SK-N-SH (cell line): Measurements from ENCODE around the gene IFNGR1. TPM values are rescaled to one million over a fixed set of nuclear protein-coding genes. Genes with fewer than 3 reads are reported as not detected.

Experiments
- CTCF ChIA-PET: fragments of 300-600, 350-600 bp; formaldehyde crosslinking; extraction: SDS; loops from one replicate; lab custom pipeline; 2021; lab: Yijun Ruan, JAX
- POLR2A ChIA-PET: fragments of 350-600 bp; sonication (Branson Sonifier 250); formaldehyde crosslinking; extraction: SDS; loops from one replicate; lab custom pipeline; 2020; ENCODE audit warnings: antibody characterized with exemption, inconsistent platforms; lab: Yijun Ruan, JAX
- DNase-seq: peaks from one replicate; pipeline ENCODE4 v3.0.0; 2012
- H2AFZ ChIP-seq: fragments of 200-600 bp; sonication (generic); 2 replicates; pipeline ENCODE4 v1.8.1; 2016; ENCODE audit warnings: antibody characterized with exemption, mild to moderate bottlenecking, low read depth
- H3F3A ChIP-seq: fragments of 200-600 bp; sonication (generic); replicated peaks from 2 replicates; pipeline ENCODE3; 2016; ENCODE audit warnings: antibody characterized with exemption, mild to moderate bottlenecking; ENCODE audit not compliant: insufficient read depth
- H3K27ac ChIP-seq, 2 experiments: fragments of 200-500 bp in 1 of 2; fragments of 200-600 bp in 1 of 2; sonication (Bioruptor generic) in 1 of 2; sonication (generic), shearing (Covaris generic) in 1 of 2; 2 replicates each; pipeline versions ENCODE4 v1.5.1 to v1.6.1; 2014 to 2016; ENCODE audit warnings: low read depth in 2 of 2, inconsistent platforms in 1 of 2, low read length in 1 of 2, mild to moderate bottlenecking in 1 of 2, mixed read lengths in 1 of 2
- H3K27me3 ChIP-seq: fragments of 200-600 bp; sonication (generic), shearing (Covaris generic); 2 replicates; pipeline ENCODE4 v1.6.1; 2016; ENCODE audit warnings: mixed run types; ENCODE audit not compliant: insufficient read depth
- H3K36me3 ChIP-seq, 2 experiments: fragments of 200-500 bp in 1 of 2; fragments of 200-600 bp in 1 of 2; sonication (Bioruptor generic) in 1 of 2; sonication (generic) in 1 of 2; replicated peaks in 1 of 2; 2 replicates each; pipeline versions ENCODE3 to v1.5.1; 2014 to 2016; ENCODE audit warnings: low read length in 1 of 2, mild to moderate bottlenecking in 1 of 2; ENCODE audit not compliant: insufficient read depth in 2 of 2, control insufficient read depth in 1 of 2
- H3K4me1 ChIP-seq, 2 experiments: fragments of 200-500 bp in 1 of 2; fragments of 200-600 bp in 1 of 2; sonication (Bioruptor generic) in 1 of 2; sonication (generic), shearing (Covaris generic) in 1 of 2; 2 replicates each; pipeline versions ENCODE4 v1.5.1 to v1.6.1; 2014 to 2016; ENCODE audit warnings: low read depth in 1 of 2, low read length in 1 of 2, mixed run types in 1 of 2; ENCODE audit not compliant: insufficient read depth in 2 of 2, control insufficient read depth in 1 of 2
- H3K4me2 ChIP-seq: fragments of 200-600 bp; sonication (generic), shearing (Covaris generic); 2 replicates; pipeline ENCODE4 v1.6.1; 2017; ENCODE audit warnings: mixed run types
- H3K4me3 ChIP-seq, 2 experiments: fragments of 200-500 bp in 1 of 2; fragments of 200-600 bp in 1 of 2; sonication (Bioruptor generic) in 1 of 2; sonication (generic), shearing (Covaris generic) in 1 of 2; 2 replicates each; pipeline versions ENCODE4 v1.5.1 to v1.8.1; 2014 to 2016; ENCODE audit warnings: low read depth in 2 of 2, inconsistent platforms in 1 of 2, low read length in 1 of 2, mild to moderate bottlenecking in 1 of 2, mixed read lengths in 1 of 2, moderate library complexity in 1 of 2
- H3K79me2 ChIP-seq: fragments of 200-600 bp; sonication (generic); 2 replicates; pipeline ENCODE4 v1.8.1; 2017; ENCODE audit warnings: mild to moderate bottlenecking; ENCODE audit not compliant: insufficient read depth
- H3K9ac ChIP-seq: fragments of 200-600 bp; sonication (generic); 2 replicates; pipeline ENCODE4 v1.6.1; 2017; ENCODE audit warnings: mixed run types
- H3K9me2 ChIP-seq: fragments of 200-600 bp; sonication (generic); 2 replicates; pipeline ENCODE4 v1.6.1; 2017; ENCODE audit warnings: mixed run types
- H3K9me3 ChIP-seq: fragments of 200-600 bp; sonication (generic); 2 replicates; pipeline ENCODE4 v1.6.1; 2017; ENCODE audit warnings: mixed run types, mild to moderate bottlenecking, moderate library complexity
- H4K20me1 ChIP-seq: fragments of 200-600 bp; sonication (generic); 2 replicates; pipeline ENCODE4 v1.6.1; 2017; ENCODE audit warnings: mild to moderate bottlenecking, mixed run types; ENCODE audit not compliant: insufficient read depth
- CHD2 ChIP-seq: fragments of 150-350 bp; IDR thresholded peaks from 2 replicates; pipeline ENCODE4 v1.6.1; 2018; ENCODE audit warnings: low read length; ENCODE audit not compliant: partially characterized antibody
- ELF1 ChIP-seq: IDR thresholded peaks from 2 replicates; pipeline ENCODE4 v1.4.0; 2012
- EZH2phosphoT487 ChIP-seq: fragments of 200-600 bp; sonication (generic); IDR thresholded peaks from 2 replicates; pipeline ENCODE4 v1.6.1; 2017; ENCODE audit warnings: low read depth, mixed run types, mild to moderate bottlenecking, antibody characterized with exemption, moderate library complexity, borderline replicate concordance
- FOSL2 ChIP-seq: IDR thresholded peaks from 2 replicates; pipeline ENCODE4 v1.4.0; 2012; ENCODE audit warnings: low read depth, mild to moderate bottlenecking, moderate library complexity, borderline replicate concordance
- FOXM1 ChIP-seq: IDR thresholded peaks from 2 replicates; pipeline ENCODE4 v1.4.0; 2012; ENCODE audit warnings: low read depth, mild to moderate bottlenecking
- GATA2 ChIP-seq: sonication (generic); formaldehyde crosslinking; IDR thresholded peaks from 2 replicates; pipeline ENCODE4 v1.5.0; 2020; ENCODE audit warnings: mild to moderate bottlenecking, missing genetic modification reagents
- MEF2A ChIP-seq: IDR thresholded peaks from 2 replicates; pipeline ENCODE4 v1.4.0; 2012; ENCODE audit warnings: low read depth, borderline replicate concordance
- MXI1 ChIP-seq: IDR thresholded peaks from 2 replicates; pipeline ENCODE4 v1.6.1; 2012; ENCODE audit warnings: mild to moderate bottlenecking, low read depth, low read length, improper control_type of control experiment
- NFIC ChIP-seq: IDR thresholded peaks from 2 replicates; pipeline ENCODE4 v1.4.0; 2012; ENCODE audit warnings: borderline replicate concordance
- NRF1 ChIP-seq: IDR thresholded peaks from 2 replicates; pipeline ENCODE4 v1.6.1; 2012; ENCODE audit warnings: low read depth, mild to moderate bottlenecking, low read length
- RCOR1 ChIP-seq: fragments of 150-350 bp; IDR thresholded peaks from 2 replicates; pipeline ENCODE4 v1.6.1; 2017; ENCODE audit warnings: antibody characterized with exemption, low read length
- RFX5 ChIP-seq: IDR thresholded peaks from 2 replicates; pipeline ENCODE4 v1.6.1; 2012; ENCODE audit warnings: mild to moderate bottlenecking, improper control_type of control experiment, low read length
- SIN3A ChIP-seq: IDR thresholded peaks from 2 replicates; pipeline ENCODE4 v1.6.1; 2012; ENCODE audit warnings: low read depth, mild to moderate bottlenecking, low read length, moderate library complexity, borderline replicate concordance
- YY1 ChIP-seq: IDR thresholded peaks from 2 replicates; pipeline ENCODE4 v1.4.0; 2012; ENCODE audit warnings: low read depth, mild to moderate bottlenecking
- WGBS: methylation state at CpG from one replicate; pipeline ENCODE4 v1.1.6; 2017; ENCODE audit warnings: low lambda C conversion rate; 5-methylcytosine and 5-hydroxymethylcytosine counted together
- polyA plus RNA-seq, 3 experiments: library from polyadenylated mRNA; depleted of rRNA; stranded (reverse); fragments of >200 nt; gene quantifications; 2 replicates each; pipeline ENCODE4 v1.2.3, GENCODE V29; 2012
- TF ChIP-seq, protein P1 (sequence below): IDR thresholded peaks from 2 replicates; pipeline ENCODE4 v1.6.1; 2012; ENCODE audit warnings: mild to moderate bottlenecking, low read depth, low read length, moderate library complexity
- TF ChIP-seq, protein P2 (sequence below): IDR thresholded peaks from 2 replicates; pipeline ENCODE4 v1.4.0; 2012; ENCODE audit warnings: low read depth, borderline replicate concordance
- TF ChIP-seq, protein P3 (sequence below): IDR thresholded peaks from 2 replicates; pipeline ENCODE4; 2012
- TF ChIP-seq, protein P4 (sequence below): fragments of 150-350 bp; IDR thresholded peaks from 2 replicates; pipeline ENCODE4 v1.6.1; 2017; ENCODE audit warnings: antibody characterized with exemption, low read length, low read depth, borderline replicate concordance

The IFNGR1 gene
- polyA plus RNA-seq, 1 of the 3 experiments (the other 2 are of a cell fraction): 11.5 TPM

DNA sequence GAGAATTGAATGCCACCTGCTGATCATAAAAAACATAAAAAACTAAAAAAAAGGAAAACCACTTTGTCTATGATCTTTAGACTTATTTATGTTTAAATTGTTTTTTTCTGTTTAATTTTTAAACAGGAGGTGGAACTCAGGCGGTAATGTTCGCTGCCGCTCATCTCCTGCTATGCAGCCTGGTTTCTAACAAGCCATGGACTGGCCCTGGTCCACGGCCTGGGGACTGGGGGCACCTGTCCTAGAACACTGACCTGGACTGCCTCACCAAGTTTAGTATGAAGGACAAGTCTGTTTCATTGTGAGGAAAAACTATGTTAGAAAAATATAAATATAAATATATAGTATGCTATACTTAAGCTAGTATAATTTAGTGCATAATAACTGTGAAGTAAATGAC is 27.0 kb upstream of the IFNGR1 start:
- H3F3A ChIP-seq: no peaks in the 10 kb centered on the region
- H3K27ac ChIP-seq: no peak overlapping the region
- H2AFZ ChIP-seq: no peak overlapping the region
- H3K4me3 ChIP-seq: no peak overlapping the region
- H3K4me1 ChIP-seq: no peaks in the 10 kb centered on the region
- H3K27me3 ChIP-seq: no peaks in the 10 kb centered on the region
- WGBS: 73% methylated on average over 4 of the region's 4 CpGs
- H3K9me2 ChIP-seq: no peaks in the 10 kb centered on the region
- CTCF ChIA-PET: no interaction called here
- no peak overlapping the region for H3K4me2 ChIP-seq
- no peak for TF ChIP-seq FOXM1
- H4K20me1 ChIP-seq: no peaks in the 10 kb centered on the region
- no peaks in the 10 kb centered on the region for H3K9me3 ChIP-seq
- H3K79me2 ChIP-seq: no peaks in the 10 kb centered on the region
- no peaks in the 10 kb centered on the region for H3K36me3 ChIP-seq
- no peak overlapping the region for H3K9ac ChIP-seq
- DNase-seq: no peak
- POLR2A ChIA-PET: no interaction called here

DNA sequence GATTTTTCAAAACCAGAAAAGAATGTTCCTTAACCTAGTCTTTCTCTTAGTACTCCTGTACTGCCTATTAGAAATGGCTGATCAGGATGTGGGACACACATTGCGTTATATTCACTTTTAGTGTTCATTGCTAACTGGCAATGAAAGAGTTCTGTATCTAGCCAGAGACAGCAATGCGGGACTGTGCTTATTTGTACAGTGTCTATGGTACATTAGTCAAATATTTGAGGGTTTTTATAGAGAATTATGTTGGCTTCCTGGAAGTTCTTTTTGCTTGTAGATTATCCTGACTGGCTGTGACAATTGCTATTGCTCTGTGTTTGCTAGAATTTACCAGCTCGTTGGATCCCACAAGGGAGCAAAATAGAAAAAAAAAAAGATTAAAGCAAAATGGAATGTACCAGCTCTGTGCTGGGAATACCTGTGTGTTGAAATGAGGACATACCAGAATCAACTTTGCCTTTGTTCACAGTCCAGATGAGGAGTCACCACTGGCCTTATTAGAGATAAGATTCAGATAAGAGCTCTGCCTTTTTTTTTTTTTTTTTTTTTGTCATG is 22.4 kb upstream of the IFNGR1 start:
- TF ChIP-seq FOSL2 (no peak), CHD2 (no peak), MEF2A (no peak), ELF1 (no peak), NFIC (no peak), GATA2 (CRISPR knock-in tag) (no peak), RFX5 (no peak), MXI1 (no peak), NRF1 (no peak), SIN3A (no peak), RCOR1 (no peak), YY1 (no peak), EZH2phosphoT487 (no peak)
- TF ChIP-seq, protein P1, sequence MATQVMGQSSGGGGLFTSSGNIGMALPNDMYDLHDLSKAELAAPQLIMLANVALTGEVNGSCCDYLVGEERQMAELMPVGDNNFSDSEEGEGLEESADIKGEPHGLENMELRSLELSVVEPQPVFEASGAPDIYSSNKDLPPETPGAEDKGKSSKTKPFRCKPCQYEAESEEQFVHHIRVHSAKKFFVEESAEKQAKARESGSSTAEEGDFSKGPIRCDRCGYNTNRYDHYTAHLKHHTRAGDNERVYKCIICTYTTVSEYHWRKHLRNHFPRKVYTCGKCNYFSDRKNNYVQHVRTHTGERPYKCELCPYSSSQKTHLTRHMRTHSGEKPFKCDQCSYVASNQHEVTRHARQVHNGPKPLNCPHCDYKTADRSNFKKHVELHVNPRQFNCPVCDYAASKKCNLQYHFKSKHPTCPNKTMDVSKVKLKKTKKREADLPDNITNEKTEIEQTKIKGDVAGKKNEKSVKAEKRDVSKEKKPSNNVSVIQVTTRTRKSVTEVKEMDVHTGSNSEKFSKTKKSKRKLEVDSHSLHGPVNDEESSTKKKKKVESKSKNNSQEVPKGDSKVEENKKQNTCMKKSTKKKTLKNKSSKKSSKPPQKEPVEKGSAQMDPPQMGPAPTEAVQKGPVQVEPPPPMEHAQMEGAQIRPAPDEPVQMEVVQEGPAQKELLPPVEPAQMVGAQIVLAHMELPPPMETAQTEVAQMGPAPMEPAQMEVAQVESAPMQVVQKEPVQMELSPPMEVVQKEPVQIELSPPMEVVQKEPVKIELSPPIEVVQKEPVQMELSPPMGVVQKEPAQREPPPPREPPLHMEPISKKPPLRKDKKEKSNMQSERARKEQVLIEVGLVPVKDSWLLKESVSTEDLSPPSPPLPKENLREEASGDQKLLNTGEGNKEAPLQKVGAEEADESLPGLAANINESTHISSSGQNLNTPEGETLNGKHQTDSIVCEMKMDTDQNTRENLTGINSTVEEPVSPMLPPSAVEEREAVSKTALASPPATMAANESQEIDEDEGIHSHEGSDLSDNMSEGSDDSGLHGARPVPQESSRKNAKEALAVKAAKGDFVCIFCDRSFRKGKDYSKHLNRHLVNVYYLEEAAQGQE: no peak
- TF ChIP-seq, protein P2, sequence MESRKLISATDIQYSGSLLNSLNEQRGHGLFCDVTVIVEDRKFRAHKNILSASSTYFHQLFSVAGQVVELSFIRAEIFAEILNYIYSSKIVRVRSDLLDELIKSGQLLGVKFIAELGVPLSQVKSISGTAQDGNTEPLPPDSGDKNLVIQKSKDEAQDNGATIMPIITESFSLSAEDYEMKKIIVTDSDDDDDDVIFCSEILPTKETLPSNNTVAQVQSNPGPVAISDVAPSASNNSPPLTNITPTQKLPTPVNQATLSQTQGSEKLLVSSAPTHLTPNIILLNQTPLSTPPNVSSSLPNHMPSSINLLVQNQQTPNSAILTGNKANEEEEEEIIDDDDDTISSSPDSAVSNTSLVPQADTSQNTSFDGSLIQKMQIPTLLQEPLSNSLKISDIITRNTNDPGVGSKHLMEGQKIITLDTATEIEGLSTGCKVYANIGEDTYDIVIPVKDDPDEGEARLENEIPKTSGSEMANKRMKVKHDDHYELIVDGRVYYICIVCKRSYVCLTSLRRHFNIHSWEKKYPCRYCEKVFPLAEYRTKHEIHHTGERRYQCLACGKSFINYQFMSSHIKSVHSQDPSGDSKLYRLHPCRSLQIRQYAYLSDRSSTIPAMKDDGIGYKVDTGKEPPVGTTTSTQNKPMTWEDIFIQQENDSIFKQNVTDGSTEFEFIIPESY: no peak
- TF ChIP-seq, protein P3, sequence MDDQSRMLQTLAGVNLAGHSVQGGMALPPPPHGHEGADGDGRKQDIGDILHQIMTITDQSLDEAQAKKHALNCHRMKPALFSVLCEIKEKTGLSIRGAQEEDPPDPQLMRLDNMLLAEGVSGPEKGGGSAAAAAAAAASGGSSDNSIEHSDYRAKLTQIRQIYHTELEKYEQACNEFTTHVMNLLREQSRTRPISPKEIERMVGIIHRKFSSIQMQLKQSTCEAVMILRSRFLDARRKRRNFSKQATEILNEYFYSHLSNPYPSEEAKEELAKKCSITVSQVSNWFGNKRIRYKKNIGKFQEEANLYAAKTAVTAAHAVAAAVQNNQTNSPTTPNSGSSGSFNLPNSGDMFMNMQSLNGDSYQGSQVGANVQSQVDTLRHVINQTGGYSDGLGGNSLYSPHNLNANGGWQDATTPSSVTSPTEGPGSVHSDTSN: no peak
- TF ChIP-seq, protein P4, sequence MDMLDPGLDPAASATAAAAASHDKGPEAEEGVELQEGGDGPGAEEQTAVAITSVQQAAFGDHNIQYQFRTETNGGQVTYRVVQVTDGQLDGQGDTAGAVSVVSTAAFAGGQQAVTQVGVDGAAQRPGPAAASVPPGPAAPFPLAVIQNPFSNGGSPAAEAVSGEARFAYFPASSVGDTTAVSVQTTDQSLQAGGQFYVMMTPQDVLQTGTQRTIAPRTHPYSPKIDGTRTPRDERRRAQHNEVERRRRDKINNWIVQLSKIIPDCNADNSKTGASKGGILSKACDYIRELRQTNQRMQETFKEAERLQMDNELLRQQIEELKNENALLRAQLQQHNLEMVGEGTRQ: no peak
- ChIA-PET POLR2A (no interaction called here), CTCF (interaction anchor here (1.3 kb wide), 1 partner anchor 50 kb away, joined by 3 read pairs; no protein-coding TSS in a partner anchor)
- Histone ChIP-seq H3K9me3 (no peaks in the 10 kb centered on the region), H2AFZ (no peak overlapping the region), H3K4me1 (no peaks in the 10 kb centered on the region), H3K27me3 (no peaks in the 10 kb centered on the region), H3K9ac (no peak overlapping the region), H3K9me2 (no peaks in the 10 kb centered on the region), H4K20me1 (no peaks in the 10 kb centered on the region), H3K79me2 (no peaks in the 10 kb centered on the region), H3K4me2 (no peak overlapping the region), H3K27ac (no peak overlapping the region), H3K36me3 (no peaks in the 10 kb centered on the region), H3F3A (no peaks in the 10 kb centered on the region), H3K4me3 (no peak overlapping the region)
- WGBS: 15% methylated on average over 3 of the region's 3 CpGs
- DNase-seq: no peak
